ENCODE results near the gene FBXL17. TPM values are rescaled to one million over a fixed set of nuclear protein-coding genes. Genes with fewer than 3 reads are reported as not detected.
"Not testable (repeated sequence)": the region's sequence is repeated elsewhere in the genome, so short reads cannot be mapped to it uniquely, and the experiment has no call there.

FBXL17 gene
- total RNA-seq, 1 experiment from 2014 or later = 8.8 TPM

DNA sequence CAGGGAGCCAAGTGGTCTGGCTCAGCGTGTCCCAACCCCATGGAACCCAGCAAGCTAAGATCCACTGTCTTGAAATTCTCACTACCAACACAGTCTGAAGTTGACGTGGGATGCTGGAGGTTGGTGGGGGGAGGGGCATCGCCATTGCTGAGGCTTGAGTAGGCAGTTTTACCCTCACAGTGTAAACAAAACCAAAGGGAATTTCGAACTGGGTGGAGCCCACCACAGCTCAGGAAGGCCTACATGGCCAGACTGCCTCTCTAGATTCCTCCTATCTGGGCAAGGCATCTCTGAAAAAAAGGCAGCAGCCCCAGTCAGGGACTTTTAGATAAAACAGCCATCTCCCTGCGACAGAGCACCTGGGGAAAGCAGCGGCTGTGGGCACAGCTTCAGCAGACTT is 17.1 kb upstream of the FBXL17 start:
- Histone ChIP-seq H3K36me3 (ENCODE audit: low read depth, low read length) (no peaks in the 10 kb centered on the region), H3K27me3 (ENCODE audit: low read length) (no peaks in the 10 kb centered on the region), H3F3A (ENCODE audit: low read length, unreplicated experiment) (no peaks in the 10 kb centered on the region), H3K9me2 (replicated peaks; ENCODE audit: low read length) (no peaks in the 10 kb centered on the region), H4K20me1 (ENCODE audit: low read length) (no peaks in the 10 kb centered on the region), H3K9me3 (ENCODE audit: low read length) (no peaks in the 10 kb centered on the region), H3K9ac (ENCODE audit: low read length) (no peak overlapping the region), H3K4me1 (ENCODE audit: insufficient read depth, low read length) (no peaks in the 10 kb centered on the region), H2AFZ (ENCODE audit: low read length) (no peak overlapping the region), H3K79me2 (ENCODE audit: low read length) (no peaks in the 10 kb centered on the region), H3K4me3 (ENCODE audit: low read length) (no peak overlapping the region), H3K4me2 (ENCODE audit: low read length) (no peak overlapping the region), H3K27ac (ENCODE audit: low read length) (no peak overlapping the region)
- no peak for ATAC-seq
- TF ChIP-seq, protein P1, sequence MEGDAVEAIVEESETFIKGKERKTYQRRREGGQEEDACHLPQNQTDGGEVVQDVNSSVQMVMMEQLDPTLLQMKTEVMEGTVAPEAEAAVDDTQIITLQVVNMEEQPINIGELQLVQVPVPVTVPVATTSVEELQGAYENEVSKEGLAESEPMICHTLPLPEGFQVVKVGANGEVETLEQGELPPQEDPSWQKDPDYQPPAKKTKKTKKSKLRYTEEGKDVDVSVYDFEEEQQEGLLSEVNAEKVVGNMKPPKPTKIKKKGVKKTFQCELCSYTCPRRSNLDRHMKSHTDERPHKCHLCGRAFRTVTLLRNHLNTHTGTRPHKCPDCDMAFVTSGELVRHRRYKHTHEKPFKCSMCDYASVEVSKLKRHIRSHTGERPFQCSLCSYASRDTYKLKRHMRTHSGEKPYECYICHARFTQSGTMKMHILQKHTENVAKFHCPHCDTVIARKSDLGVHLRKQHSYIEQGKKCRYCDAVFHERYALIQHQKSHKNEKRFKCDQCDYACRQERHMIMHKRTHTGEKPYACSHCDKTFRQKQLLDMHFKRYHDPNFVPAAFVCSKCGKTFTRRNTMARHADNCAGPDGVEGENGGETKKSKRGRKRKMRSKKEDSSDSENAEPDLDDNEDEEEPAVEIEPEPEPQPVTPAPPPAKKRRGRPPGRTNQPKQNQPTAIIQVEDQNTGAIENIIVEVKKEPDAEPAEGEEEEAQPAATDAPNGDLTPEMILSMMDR (conservative IDR thresholded peaks at IDR 0.05; ENCODE audit: low read depth, low read length) = no peak
- TF ChIP-seq EZH2 (IDR thresholded peaks at IDR 0.05; ENCODE audit: low read length, unreplicated experiment) (no peak), EZH2phosphoT487 (IDR thresholded peaks at IDR 0.05; ENCODE audit: borderline replicate concordance, low read length) (no peak)
- ChIA-PET POLR2A (ENCODE audit: unreplicated experiment) (no interaction called here), CTCF (no interaction called here)
- no peak for DNase-seq
- BruUV-seq (replicated peaks) = no TSS peak
- intact Hi-C loops (cut with micrococcal nuclease) = no loop called here

DNA sequence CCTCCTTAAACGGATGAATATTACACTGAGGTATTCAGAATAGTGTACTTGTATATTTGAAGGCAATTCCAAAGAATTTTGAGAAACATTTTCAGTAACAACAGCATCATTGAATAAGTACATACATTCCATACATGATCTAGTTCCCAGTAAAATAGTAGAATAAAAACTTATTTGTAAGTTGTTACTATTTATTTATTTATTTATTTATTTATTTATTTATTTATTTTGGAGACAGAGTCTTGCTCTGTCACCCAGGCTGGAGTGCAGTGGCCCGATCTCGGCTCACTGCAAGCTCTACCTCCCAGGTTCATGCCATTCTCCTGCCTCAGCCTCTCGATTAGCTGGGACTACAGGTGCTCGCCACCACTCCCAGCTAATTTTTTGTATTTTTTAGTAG is 14.9 kb upstream of the FBXL17 start:
- H3K4me1 ChIP-seq (ENCODE audit: insufficient read depth, low read length); ATAC-seq; DNase-seq; H3K9me3 ChIP-seq (ENCODE audit: low read length); H3K27me3 ChIP-seq (ENCODE audit: low read length); POLR2A ChIA-PET (ENCODE audit: unreplicated experiment); H3K27ac ChIP-seq (ENCODE audit: low read length); H4K20me1 ChIP-seq (ENCODE audit: low read length); H3K36me3 ChIP-seq (ENCODE audit: low read depth, low read length); H3K9me2 ChIP-seq (replicated peaks; ENCODE audit: low read length); H3K79me2 ChIP-seq (ENCODE audit: low read length); H3F3A ChIP-seq (ENCODE audit: low read length, unreplicated experiment); BruUV-seq (replicated peaks); H3K4me2 ChIP-seq (ENCODE audit: low read length); intact Hi-C loops (cut with micrococcal nuclease); CTCF ChIA-PET; H2AFZ ChIP-seq (ENCODE audit: low read length); H3K9ac ChIP-seq (ENCODE audit: low read length); H3K4me3 ChIP-seq (ENCODE audit: low read length): not testable (repeated sequence)

DNA sequence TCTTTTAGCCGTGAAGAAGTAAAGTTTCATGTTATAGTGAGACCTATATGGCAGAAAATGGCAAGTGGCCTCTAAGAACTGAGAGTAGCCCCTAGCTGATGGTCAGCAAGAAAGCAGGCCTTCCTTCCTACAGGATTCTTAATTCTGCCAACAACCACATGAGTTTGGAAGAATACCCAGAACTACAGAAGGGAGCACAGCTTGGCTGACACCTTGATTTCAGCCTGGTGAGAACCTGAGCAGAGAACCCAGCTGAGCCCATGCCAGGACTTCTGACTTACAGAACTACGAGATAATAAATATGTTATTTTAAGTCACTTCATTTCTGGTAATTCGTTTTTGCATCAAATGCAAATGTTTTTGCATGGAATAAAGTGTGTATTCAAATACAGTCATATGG is 5.9 kb upstream of the FBXL17 start:
- Histone ChIP-seq H3K9ac (ENCODE audit: low read length) (no peak overlapping the region), H3K79me2 (ENCODE audit: low read length) (no peaks in the 10 kb centered on the region), H3K27me3 (ENCODE audit: low read length) (no peaks in the 10 kb centered on the region), H3K4me2 (ENCODE audit: low read length) (no peak overlapping the region), H2AFZ (ENCODE audit: low read length) (no peak overlapping the region), H3K36me3 (ENCODE audit: low read depth, low read length) (no peaks in the 10 kb centered on the region), H4K20me1 (ENCODE audit: low read length) (no peaks in the 10 kb centered on the region), H3K9me3 (ENCODE audit: low read length) (no peaks in the 10 kb centered on the region), H3K9me2 (replicated peaks; ENCODE audit: low read length) (no peaks in the 10 kb centered on the region), H3K4me1 (ENCODE audit: insufficient read depth, low read length) (peaks cover 28% of the 10 kb centered on the region), H3K27ac (ENCODE audit: low read length) (no peak overlapping the region), H3K4me3 (ENCODE audit: low read length) (no peak overlapping the region), H3F3A (ENCODE audit: low read length, unreplicated experiment) (no peaks in the 10 kb centered on the region)
- CTCF ChIA-PET = no interaction called here
- POLR2A ChIA-PET (ENCODE audit: unreplicated experiment) = no interaction called here
- DNase-seq (no peak), ATAC-seq (no peak)
- TF ChIP-seq, protein P1 (conservative IDR thresholded peaks at IDR 0.05; ENCODE audit: low read depth, low read length) = no peak
- TF ChIP-seq EZH2phosphoT487 (IDR thresholded peaks at IDR 0.05; ENCODE audit: borderline replicate concordance, low read length) (no peak), EZH2 (IDR thresholded peaks at IDR 0.05; ENCODE audit: low read length, unreplicated experiment) (no peak)
- intact Hi-C loops (cut with micrococcal nuclease) = loop anchor here (10.0 kb wide), 1 partner anchor 1027 kb away; no protein-coding TSS in a partner anchor
- no TSS peak for BruUV-seq (replicated peaks)
